Activated CD4-positive, alpha-beta T cell treated with anti-CD3 and anti-CD28 coated beads, Interleukin-2, amount 10 ng/mL, durations not matched to agents 24 days and 14 days (primary cell): ENCODE results near the gene MTMR3. TPM values are rescaled to one million over a fixed set of nuclear protein-coding genes. Genes with fewer than 3 reads are reported as not detected.

Experiments used
- DNase-seq: peaks from one replicate; pipeline ENCODE4 v3.0.0; 2022
- H3K27ac Mint-ChIP-seq: one replicate; pipeline ENCODE4 v1.8.0; 2022; ENCODE audit warnings: mild to moderate bottlenecking, mixed read lengths
- H3K27me3 Mint-ChIP-seq: one replicate; pipeline ENCODE4 v1.8.0; 2022; ENCODE audit warnings: mixed read lengths
- H3K36me3 Mint-ChIP-seq: one replicate; pipeline ENCODE4 v1.8.0; 2022; ENCODE audit warnings: low read depth, mild to moderate bottlenecking, mixed read lengths
- H3K4me1 Mint-ChIP-seq: one replicate; pipeline ENCODE4 v1.8.0; 2021; ENCODE audit warnings: mixed read lengths
- H3K4me3 Mint-ChIP-seq: one replicate; pipeline ENCODE4 v1.8.0; 2022; ENCODE audit warnings: mild to moderate bottlenecking, moderate library complexity, mixed read lengths
- H3K9me3 Mint-ChIP-seq: one replicate; pipeline ENCODE4 v1.8.0; 2021; ENCODE audit warnings: mixed read lengths
- intact Hi-C: fragments of 100-400 bp; cut with micrococcal nuclease; formaldehyde crosslinking; loops from one replicate; pipeline ENCODE4 v1.15.1; 2023
- total RNA-seq: library from RNA; stranded (reverse); gene quantifications from 2 replicates; pipeline ENCODE4 v1.2.3, GENCODE V29; 2022

Gene MTMR3
- total RNA-seq, 1 donor from 2014 or later = 23.9 TPM

GRCh38 chr22:29879753-29880152 is 3.2 kb upstream of the MTMR3 start:
- no peaks in the 10 kb centered on the region for H3K9me3 Mint-ChIP-seq
- peaks cover 18% of the 10 kb centered on the region for H3K27me3 Mint-ChIP-seq
- intact Hi-C loops = no loop called here
- H3K4me1 Mint-ChIP-seq = peaks cover 10% of the 10 kb centered on the region
- no peak overlapping the region for H3K27ac Mint-ChIP-seq
- peak; percentile 62 for DNase-seq
- H3K4me3 Mint-ChIP-seq = no peak overlapping the region
- peaks cover 5% of the 10 kb centered on the region for H3K36me3 Mint-ChIP-seq

- DNase-seq = no peak
- H3K27ac Mint-ChIP-seq = peak overlapping the region; percentile 77
- H3K9me3 Mint-ChIP-seq = no peaks in the 10 kb centered on the region
- H3K4me1 Mint-ChIP-seq = peaks cover 10% of the 10 kb centered on the region
- peaks cover 4% of the 10 kb centered on the region for H3K27me3 Mint-ChIP-seq
- intact Hi-C loops = loop anchor here (1.0 to 2.0 kb wide), 2 partner anchors 44 to 116 kb away; partner anchors contain the start of genes ASCC2, UQCR10 and ZMAT5
- H3K4me3 Mint-ChIP-seq = peak overlapping the region; percentile 92
- peaks cover 5% of the 10 kb centered on the region for H3K36me3 Mint-ChIP-seq
These were observed 294 bp upstream of the MTMR3 start for GRCh38 chr22:29882716-29883044.

GRCh38 chr22:29883775-29884097 is 762 bp downstream of the MTMR3 start:
- Mint-ChIP-seq H3K9me3 (no peaks in the 10 kb centered on the region), H3K36me3 (peaks cover 5% of the 10 kb centered on the region), H3K4me1 (peaks cover 10% of the 10 kb centered on the region), H3K27ac (peak overlapping the region; percentile 83), H3K4me3 (peak overlapping the region; percentile 92), H3K27me3 (no peaks in the 10 kb centered on the region)
- DNase-seq = no peak
- intact Hi-C loops = loop anchor here (1.0 to 2.0 kb wide), 2 partner anchors 45 to 117 kb away; partner anchors contain the start of genes ASCC2, UQCR10 and ZMAT5

GRCh38 chr22:29885610-29886009 is 2.6 kb downstream of the MTMR3 start:
- intact Hi-C loops = no loop called here
- Mint-ChIP-seq H3K27ac (no peak overlapping the region), H3K4me1 (peaks cover 10% of the 10 kb centered on the region), H3K9me3 (no peaks in the 10 kb centered on the region), H3K4me3 (no peak overlapping the region), H3K36me3 (peaks cover 5% of the 10 kb centered on the region), H3K27me3 (no peaks in the 10 kb centered on the region)
- no peak for DNase-seq

- Mint-ChIP-seq H3K27ac (no peak overlapping the region), H3K27me3 (no peaks in the 10 kb centered on the region), H3K4me3 (no peak overlapping the region), H3K9me3 (no peaks in the 10 kb centered on the region), H3K4me1 (peaks cover 10% of the 10 kb centered on the region), H3K36me3 (peaks cover 5% of the 10 kb centered on the region)
- intact Hi-C loops = no loop called here
- DNase-seq = no peak
These were observed 3.6 kb downstream of the MTMR3 start for GRCh38 chr22:29886596-29886995.

- intact Hi-C loops = no loop called here
- no peaks in the 10 kb centered on the region for H3K27me3 Mint-ChIP-seq
- peaks cover 5% of the 10 kb centered on the region for H3K36me3 Mint-ChIP-seq
- H3K27ac Mint-ChIP-seq = no peak overlapping the region
- peaks cover 11% of the 10 kb centered on the region for H3K4me1 Mint-ChIP-seq
- H3K9me3 Mint-ChIP-seq = no peaks in the 10 kb centered on the region
- no peak overlapping the region for H3K4me3 Mint-ChIP-seq
- no peak for DNase-seq
These were observed 4.4 kb downstream of the MTMR3 start for GRCh38 chr22:29887358-29887757.

- DNase-seq = no peak
- no peaks in the 10 kb centered on the region for H3K9me3 Mint-ChIP-seq
- intact Hi-C loops = no loop called here
- no peak overlapping the region for H3K4me3 Mint-ChIP-seq
- H3K36me3 Mint-ChIP-seq = peaks cover 2% of the 10 kb centered on the region
- H3K4me1 Mint-ChIP-seq = peaks cover 8% of the 10 kb centered on the region
- H3K27me3 Mint-ChIP-seq = no peaks in the 10 kb centered on the region
- H3K27ac Mint-ChIP-seq = no peak overlapping the region
These were observed 7.8 kb downstream of the MTMR3 start for GRCh38 chr22:29890760-29891159.

GRCh38 chr22:29892315-29893156 is 9.6 kb downstream of the MTMR3 start:
- Mint-ChIP-seq H3K27me3 (no peaks in the 10 kb centered on the region), H3K4me1 (peaks cover 8% of the 10 kb centered on the region), H3K27ac (no peak overlapping the region), H3K36me3 (peaks cover 2% of the 10 kb centered on the region), H3K4me3 (no peak overlapping the region), H3K9me3 (no peaks in the 10 kb centered on the region)
- intact Hi-C loops = no loop called here
- no peak for DNase-seq

- DNase-seq = no peak
- no peak overlapping the region for H3K4me3 Mint-ChIP-seq
- no peaks in the 10 kb centered on the region for H3K9me3 Mint-ChIP-seq
- H3K36me3 Mint-ChIP-seq = no peaks in the 10 kb centered on the region
- no peak overlapping the region for H3K27ac Mint-ChIP-seq
- intact Hi-C loops = no loop called here
- H3K27me3 Mint-ChIP-seq = no peaks in the 10 kb centered on the region
- H3K4me1 Mint-ChIP-seq = peaks cover 3% of the 10 kb centered on the region
These were observed 18.4 kb downstream of the MTMR3 start for GRCh38 chr22:29901354-29901753.

- H3K36me3 Mint-ChIP-seq = no peaks in the 10 kb centered on the region
- no peak overlapping the region for H3K4me3 Mint-ChIP-seq
- H3K9me3 Mint-ChIP-seq = no peaks in the 10 kb centered on the region
- no peak for DNase-seq
- no peaks in the 10 kb centered on the region for H3K27me3 Mint-ChIP-seq
- peaks cover 3% of the 10 kb centered on the region for H3K4me1 Mint-ChIP-seq
- H3K27ac Mint-ChIP-seq = no peak overlapping the region
- intact Hi-C loops = no loop called here
These were observed 20.4 kb downstream of the MTMR3 start for GRCh38 chr22:29903371-29903770.

GRCh38 chr22:29904020-29904419 is 21.0 kb downstream of the MTMR3 start:
- H3K27me3 Mint-ChIP-seq = no peaks in the 10 kb centered on the region
- intact Hi-C loops = no loop called here
- H3K27ac Mint-ChIP-seq = no peak overlapping the region
- no peak overlapping the region for H3K4me3 Mint-ChIP-seq
- no peak for DNase-seq
- peaks cover 3% of the 10 kb centered on the region for H3K4me1 Mint-ChIP-seq
- H3K9me3 Mint-ChIP-seq = no peaks in the 10 kb centered on the region
- no peaks in the 10 kb centered on the region for H3K36me3 Mint-ChIP-seq

- H3K27me3 Mint-ChIP-seq = no peaks in the 10 kb centered on the region
- no peak overlapping the region for H3K4me3 Mint-ChIP-seq
- DNase-seq = no peak
- no peaks in the 10 kb centered on the region for H3K9me3 Mint-ChIP-seq
- H3K4me1 Mint-ChIP-seq = peaks cover 3% of the 10 kb centered on the region
- H3K27ac Mint-ChIP-seq = no peak overlapping the region
- H3K36me3 Mint-ChIP-seq = no peaks in the 10 kb centered on the region
- intact Hi-C loops = no loop called here
These were observed 25.0 kb downstream of the MTMR3 start for GRCh38 chr22:29907753-29908515.

- Mint-ChIP-seq H3K27me3 (no peaks in the 10 kb centered on the region), H3K9me3 (no peaks in the 10 kb centered on the region), H3K4me3 (no peak overlapping the region), H3K4me1 (peaks cover 8% of the 10 kb centered on the region), H3K27ac (no peak overlapping the region), H3K36me3 (no peaks in the 10 kb centered on the region)
- intact Hi-C loops = no loop called here
- DNase-seq = no peak
These were observed 29.2 kb downstream of the MTMR3 start for GRCh38 chr22:29912141-29912540.

- peaks cover 8% of the 10 kb centered on the region for H3K4me1 Mint-ChIP-seq
- H3K4me3 Mint-ChIP-seq = no peak overlapping the region
- H3K36me3 Mint-ChIP-seq = no peaks in the 10 kb centered on the region
- no peaks in the 10 kb centered on the region for H3K27me3 Mint-ChIP-seq
- no peak overlapping the region for H3K27ac Mint-ChIP-seq
- no peaks in the 10 kb centered on the region for H3K9me3 Mint-ChIP-seq
- intact Hi-C loops = no loop called here
- DNase-seq = no peak
These were observed 29.8 kb downstream of the MTMR3 start for GRCh38 chr22:29912605-29913398.
